Neural progenitor cell (in vitro differentiated cells): ENCODE data around the gene ZBTB25.

Source experiments
- CTCF ChIP-seq: fragments of 200-600 bp; sonication (generic); IDR thresholded peaks from 2 replicates; pipeline ENCODE4 v1.5.1; 2017; ENCODE audit warnings: antibody characterized with exemption, mild to moderate bottlenecking
- EZH2 ChIP-seq: fragments of 200-600 bp; sonication (generic); IDR thresholded peaks from 2 replicates; pipeline ENCODE4 v1.6.1; 2017; ENCODE audit warnings: antibody characterized with exemption, mild to moderate bottlenecking, moderate library complexity
- EZH2phosphoT487 ChIP-seq: fragments of 200-600 bp; sonication (generic); IDR thresholded peaks from 2 replicates; pipeline ENCODE4 v1.6.1; 2017; ENCODE audit warnings: antibody characterized with exemption

- no peak for TF ChIP-seq CTCF
- no peak for TF ChIP-seq EZH2phosphoT487
- TF ChIP-seq EZH2, result no peak
Measured at GRCh38 chr14:64461221-64461620, 42.4 kb downstream of the ZBTB25 start.
